SK-N-SH (cell line): ENCODE results near the gene PLPPR2. TPM values are rescaled to one million over a fixed set of nuclear protein-coding genes. Genes with fewer than 3 reads are reported as not detected.

ENCODE experiments used
- CTCF ChIA-PET: fragments of 300-600, 350-600 bp; formaldehyde crosslinking; extraction: SDS; loops from one replicate; lab custom pipeline; 2021; lab: Yijun Ruan, JAX
- POLR2A ChIA-PET: fragments of 350-600 bp; sonication (Branson Sonifier 250); formaldehyde crosslinking; extraction: SDS; loops from one replicate; lab custom pipeline; 2020; ENCODE audit warnings: antibody characterized with exemption, inconsistent platforms; lab: Yijun Ruan, JAX
- DNase-seq: peaks from one replicate; pipeline ENCODE4 v3.0.0; 2012
- H2AFZ ChIP-seq: fragments of 200-600 bp; sonication (generic); 2 replicates; pipeline ENCODE4 v1.8.1; 2016; ENCODE audit warnings: antibody characterized with exemption, mild to moderate bottlenecking, low read depth
- H3F3A ChIP-seq: fragments of 200-600 bp; sonication (generic); replicated peaks from 2 replicates; pipeline ENCODE3; 2016; ENCODE audit warnings: antibody characterized with exemption, mild to moderate bottlenecking; ENCODE audit not compliant: insufficient read depth
- H3K27ac ChIP-seq, 2 experiments: fragments of 200-500 bp in 1 of 2; fragments of 200-600 bp in 1 of 2; sonication (Bioruptor generic) in 1 of 2; sonication (generic), shearing (Covaris generic) in 1 of 2; 2 replicates each; pipeline versions ENCODE4 v1.5.1 to v1.6.1; 2014 to 2016; ENCODE audit warnings: low read depth in 2 of 2, inconsistent platforms in 1 of 2, low read length in 1 of 2, mild to moderate bottlenecking in 1 of 2, mixed read lengths in 1 of 2
- H3K27me3 ChIP-seq: fragments of 200-600 bp; sonication (generic), shearing (Covaris generic); 2 replicates; pipeline ENCODE4 v1.6.1; 2016; ENCODE audit warnings: mixed run types; ENCODE audit not compliant: insufficient read depth
- H3K36me3 ChIP-seq, 2 experiments: fragments of 200-500 bp in 1 of 2; fragments of 200-600 bp in 1 of 2; sonication (Bioruptor generic) in 1 of 2; sonication (generic) in 1 of 2; replicated peaks in 1 of 2; 2 replicates each; pipeline versions ENCODE3 to v1.5.1; 2014 to 2016; ENCODE audit warnings: low read length in 1 of 2, mild to moderate bottlenecking in 1 of 2; ENCODE audit not compliant: insufficient read depth in 2 of 2, control insufficient read depth in 1 of 2
- H3K4me1 ChIP-seq, 2 experiments: fragments of 200-500 bp in 1 of 2; fragments of 200-600 bp in 1 of 2; sonication (Bioruptor generic) in 1 of 2; sonication (generic), shearing (Covaris generic) in 1 of 2; 2 replicates each; pipeline versions ENCODE4 v1.5.1 to v1.6.1; 2014 to 2016; ENCODE audit warnings: low read depth in 1 of 2, low read length in 1 of 2, mixed run types in 1 of 2; ENCODE audit not compliant: insufficient read depth in 2 of 2, control insufficient read depth in 1 of 2
- H3K4me2 ChIP-seq: fragments of 200-600 bp; sonication (generic), shearing (Covaris generic); 2 replicates; pipeline ENCODE4 v1.6.1; 2017; ENCODE audit warnings: mixed run types
- H3K4me3 ChIP-seq, 2 experiments: fragments of 200-500 bp in 1 of 2; fragments of 200-600 bp in 1 of 2; sonication (Bioruptor generic) in 1 of 2; sonication (generic), shearing (Covaris generic) in 1 of 2; 2 replicates each; pipeline versions ENCODE4 v1.5.1 to v1.8.1; 2014 to 2016; ENCODE audit warnings: low read depth in 2 of 2, inconsistent platforms in 1 of 2, low read length in 1 of 2, mild to moderate bottlenecking in 1 of 2, mixed read lengths in 1 of 2, moderate library complexity in 1 of 2
- H3K79me2 ChIP-seq: fragments of 200-600 bp; sonication (generic); 2 replicates; pipeline ENCODE4 v1.8.1; 2017; ENCODE audit warnings: mild to moderate bottlenecking; ENCODE audit not compliant: insufficient read depth
- H3K9ac ChIP-seq: fragments of 200-600 bp; sonication (generic); 2 replicates; pipeline ENCODE4 v1.6.1; 2017; ENCODE audit warnings: mixed run types
- H3K9me2 ChIP-seq: fragments of 200-600 bp; sonication (generic); 2 replicates; pipeline ENCODE4 v1.6.1; 2017; ENCODE audit warnings: mixed run types
- H3K9me3 ChIP-seq: fragments of 200-600 bp; sonication (generic); 2 replicates; pipeline ENCODE4 v1.6.1; 2017; ENCODE audit warnings: mixed run types, mild to moderate bottlenecking, moderate library complexity
- H4K20me1 ChIP-seq: fragments of 200-600 bp; sonication (generic); 2 replicates; pipeline ENCODE4 v1.6.1; 2017; ENCODE audit warnings: mild to moderate bottlenecking, mixed run types; ENCODE audit not compliant: insufficient read depth
- ELF1 ChIP-seq: IDR thresholded peaks from 2 replicates; pipeline ENCODE4 v1.4.0; 2012
- EP300 ChIP-seq, 2 experiments: IDR thresholded peaks; 2 replicates each; pipeline versions ENCODE4 v1.4.0 to v1.6.1; 2012; ENCODE audit warnings: borderline replicate concordance in 1 of 2, low read depth in 1 of 2, low read length in 1 of 2
- EZH2phosphoT487 ChIP-seq: fragments of 200-600 bp; sonication (generic); IDR thresholded peaks from 2 replicates; pipeline ENCODE4 v1.6.1; 2017; ENCODE audit warnings: low read depth, mixed run types, mild to moderate bottlenecking, antibody characterized with exemption, moderate library complexity, borderline replicate concordance
- FOSL2 ChIP-seq: IDR thresholded peaks from 2 replicates; pipeline ENCODE4 v1.4.0; 2012; ENCODE audit warnings: low read depth, mild to moderate bottlenecking, moderate library complexity, borderline replicate concordance
- GABPA ChIP-seq: IDR thresholded peaks from 2 replicates; pipeline ENCODE4 v1.4.0; 2012; ENCODE audit warnings: low read depth, mild to moderate bottlenecking
- MXI1 ChIP-seq: IDR thresholded peaks from 2 replicates; pipeline ENCODE4 v1.6.1; 2012; ENCODE audit warnings: mild to moderate bottlenecking, low read depth, low read length, improper control_type of control experiment
- NFIC ChIP-seq: IDR thresholded peaks from 2 replicates; pipeline ENCODE4 v1.4.0; 2012; ENCODE audit warnings: borderline replicate concordance
- NRF1 ChIP-seq: IDR thresholded peaks from 2 replicates; pipeline ENCODE4 v1.6.1; 2012; ENCODE audit warnings: low read depth, mild to moderate bottlenecking, low read length
- POLR2AphosphoS5 ChIP-seq: IDR thresholded peaks from 2 replicates; pipeline ENCODE4 v1.6.1; 2012; ENCODE audit warnings: low read depth, low read length
- RAD21 ChIP-seq: IDR thresholded peaks from 2 replicates; pipeline ENCODE4 v1.6.1; 2012; ENCODE audit warnings: mild to moderate bottlenecking, low read length
- SIN3A ChIP-seq: IDR thresholded peaks from 2 replicates; pipeline ENCODE4 v1.6.1; 2012; ENCODE audit warnings: low read depth, mild to moderate bottlenecking, low read length, moderate library complexity, borderline replicate concordance
- SMC3 ChIP-seq: IDR thresholded peaks from 2 replicates; pipeline ENCODE4 v1.6.1; 2012; ENCODE audit warnings: low read depth, low read length, improper control_type of control experiment
- TCF12 ChIP-seq: IDR thresholded peaks from 2 replicates; pipeline ENCODE4 v1.4.0; 2012
- USF1 ChIP-seq: IDR thresholded peaks from 2 replicates; pipeline ENCODE4 v1.4.0; 2012; ENCODE audit warnings: low read depth, borderline replicate concordance
- YY1 ChIP-seq: IDR thresholded peaks from 2 replicates; pipeline ENCODE4 v1.4.0; 2012; ENCODE audit warnings: low read depth, mild to moderate bottlenecking
- ZBTB33 ChIP-seq: IDR thresholded peaks from 2 replicates; pipeline ENCODE4 v1.4.0; 2012; ENCODE audit warnings: low read depth, borderline replicate concordance
- WGBS: methylation state at CpG from one replicate; pipeline ENCODE4 v1.1.6; 2017; ENCODE audit warnings: low lambda C conversion rate; 5-methylcytosine and 5-hydroxymethylcytosine counted together
- polyA plus RNA-seq, 3 experiments: library from polyadenylated mRNA; depleted of rRNA; stranded (reverse); fragments of >200 nt; gene quantifications; 2 replicates each; pipeline ENCODE4 v1.2.3, GENCODE V29; 2012
- TF ChIP-seq, protein P1 (sequence below): fragments of 150-350 bp; IDR thresholded peaks from 2 replicates; pipeline ENCODE4 v1.6.1; 2017; ENCODE audit warnings: antibody characterized with exemption, low read length, low read depth, borderline replicate concordance

Gene PLPPR2
- polyA plus RNA-seq, 1 of the 3 experiments (the other 2 are of a cell fraction) = 26.2 TPM

DNA sequence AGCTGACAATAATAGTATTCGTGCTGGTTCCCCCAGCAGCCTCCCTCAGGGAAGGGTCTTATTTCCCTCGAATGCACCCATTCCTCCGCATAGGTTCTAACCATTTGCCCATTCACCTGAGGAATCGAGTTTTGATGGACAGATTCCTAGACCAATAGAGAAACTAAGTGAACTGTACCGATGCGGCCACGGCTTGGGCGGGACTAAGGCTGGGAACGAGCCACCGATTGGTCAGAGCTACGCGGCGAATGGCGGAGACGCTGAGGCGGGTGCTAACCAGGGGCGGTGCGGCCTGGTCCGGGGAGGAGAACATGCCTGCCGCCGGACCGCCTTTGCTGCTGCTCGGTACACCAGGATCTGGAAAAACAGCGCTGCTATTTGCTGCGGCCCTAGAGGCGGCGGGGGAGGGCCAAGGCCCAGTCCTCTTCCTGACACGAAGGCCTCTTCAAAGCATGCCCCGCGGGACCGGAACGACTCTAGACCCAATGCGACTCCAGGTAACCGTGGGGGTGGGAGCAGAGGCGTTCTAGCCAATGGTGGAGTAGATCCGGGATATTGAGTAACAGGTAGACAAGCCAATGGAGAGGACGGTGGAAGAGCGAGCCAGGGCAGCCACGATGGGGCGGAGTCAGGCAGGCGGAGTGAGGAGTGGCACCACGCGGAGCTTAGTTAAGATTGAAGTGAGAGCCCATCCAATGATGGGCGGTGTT lies 19.4 kb downstream of the PLPPR2 start, which contains the start of gene SWSAP1 (continued):
- TF ChIP-seq FOSL2 (no peak), TCF12 (no peak), RAD21 (no peak), EZH2phosphoT487 (no peak), NRF1 (peak; percentile 29; the same call in 1 of the 2 replicates), EP300 (IDR thresholded peaks at IDR 0.05; ENCODE audit: borderline replicate concordance in 1 of 2, low read depth in 1 of 2, low read length in 1 of 2) (no peak), GABPA (peak; percentile 71), MXI1 (peak; percentile 63; the same call in 1 of the 2 replicates), NFIC (no peak), USF1 (no peak), YY1 (peak; percentile 72), SIN3A (no peak), ELF1 (peak; percentile 70), ZBTB33 (no peak)
- TF ChIP-seq, protein P1, sequence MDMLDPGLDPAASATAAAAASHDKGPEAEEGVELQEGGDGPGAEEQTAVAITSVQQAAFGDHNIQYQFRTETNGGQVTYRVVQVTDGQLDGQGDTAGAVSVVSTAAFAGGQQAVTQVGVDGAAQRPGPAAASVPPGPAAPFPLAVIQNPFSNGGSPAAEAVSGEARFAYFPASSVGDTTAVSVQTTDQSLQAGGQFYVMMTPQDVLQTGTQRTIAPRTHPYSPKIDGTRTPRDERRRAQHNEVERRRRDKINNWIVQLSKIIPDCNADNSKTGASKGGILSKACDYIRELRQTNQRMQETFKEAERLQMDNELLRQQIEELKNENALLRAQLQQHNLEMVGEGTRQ = no peak

- no peaks in the 10 kb centered on the region for H4K20me1 ChIP-seq
- peak overlapping the region; percentile 62; the same call in 1 of the 2 replicates for H2AFZ ChIP-seq
- H3K4me2 ChIP-seq = peak overlapping the region; percentile 84
- no peaks in the 10 kb centered on the region for H3K36me3 ChIP-seq
- no peaks in the 10 kb centered on the region for H3K27me3 ChIP-seq
- POLR2A ChIA-PET = interaction anchor here (0.6 to 2.3 kb wide), 19 partner anchors 8 to 1321 kb away, joined by 3 to 28 read pairs (median 4); partner anchors contain the start of genes CCDC159, ECSIT, ELAVL3 and EPOR
- peak overlapping the region; percentile 88 to 90; a peak in 3 of 4 replicates for H3K27ac ChIP-seq
- H3K9me3 ChIP-seq = no peaks in the 10 kb centered on the region
- no peaks in the 10 kb centered on the region for H3K9me2 ChIP-seq
- H3K9ac ChIP-seq = peak overlapping the region; percentile 53
- H3K79me2 ChIP-seq = peaks cover 20% of the 10 kb centered on the region
- peak in 1 of 2 experiments; percentile 28; a peak in 1 of 4 replicates for TF ChIP-seq EP300 (IDR thresholded peaks at IDR 0.05; ENCODE audit: borderline replicate concordance in 1 of 2, low read depth in 1 of 2, low read length in 1 of 2)
- TF ChIP-seq POLR2AphosphoS5 = peak; percentile 93
- TF ChIP-seq SMC3 = 0 out of 2 replicates have a peak, but pooled peaks have one; percentile 6
- TF ChIP-seq USF1 = no peak
- peak; percentile 60 for DNase-seq
- H3K4me1 ChIP-seq = peaks cover 16 to 24% of the 10 kb centered on the region in 2 experiments
- 14% methylated on average over 20 of the region's 27 CpGs for WGBS
- H3F3A ChIP-seq = peaks cover 33% of the 10 kb centered on the region
- CTCF ChIA-PET = interaction anchor here (0.5 to 5.9 kb wide), 15 partner anchors 8 to 1256 kb away, joined by 3 to 66 read pairs (median 4); partner anchors contain the start of genes EPOR, ODAD3, PRKCSH and RGL3
- peak overlapping the region; percentile 58 to 62 for H3K4me3 ChIP-seq
Measured at GRCh38 chr19:11375143-11375948, 20.1 kb downstream of the PLPPR2 start.
